ENCODE measurements around the gene GNAL.
"Not testable (repeated sequence)": the region's sequence is repeated elsewhere in the genome, so short reads cannot be mapped to it uniquely, and the experiment has no call there.

Gene GNAL

GRCh38 chr18:11884396-11885030, 195.4 kb downstream of the GNAL start:
- DNase-seq: no peak

GRCh38 chr18:11885278-11885947, 196.3 kb downstream of the GNAL start:
- DNase-seq: no peak

GRCh38 chr18:11886577-11887110, 197.6 kb downstream of the GNAL start:
- no peak for DNase-seq

- DNase-seq: no peak
Measured at GRCh38 chr18:11887328-11888128, 198.5 kb downstream of the GNAL start.

GRCh38 chr18:11888726-11889125, 199.7 kb downstream of the GNAL start:
- no peak for DNase-seq

GRCh38 chr18:11889284-11889683, 200.2 kb downstream of the GNAL start:
- DNase-seq: no peak

GRCh38 chr18:11891737-11892136, 202.7 kb downstream of the GNAL start:
- no peak for DNase-seq

- DNase-seq: not testable (repeated sequence)
Measured at GRCh38 chr18:11892438-11892837, 203.4 kb downstream of the GNAL start.

- no peak for DNase-seq
Measured at GRCh38 chr18:11897781-11898180, 208.7 kb downstream of the GNAL start.

- DNase-seq: no peak
Measured at GRCh38 chr18:11899063-11899462, 210.0 kb downstream of the GNAL start.

- no peak for DNase-seq
Measured at GRCh38 chr18:11901826-11902438, 212.9 kb downstream of the GNAL start.

- DNase-seq: no peak
Measured at GRCh38 chr18:11902522-11903292, 213.6 kb downstream of the GNAL start.

GRCh38 chr18:11905613-11906012, 216.5 kb downstream of the GNAL start:
- DNase-seq: no peak

- no peak for DNase-seq
Measured at GRCh38 chr18:11906176-11906575, 217.1 kb downstream of the GNAL start.

GRCh38 chr18:11906926-11907874, 218.1 kb downstream of the GNAL start:
- no peak for DNase-seq

GRCh38 chr18:11908182-11909060, 219.4 kb downstream of the GNAL start, which contains the start of gene MPPE1:
MPPE1 (minus strand) TSS chr18:11908317; CDS start chr18:11897264, 11,053 bp downstream.
- DNase-seq: peak; percentile 36

- DNase-seq: no peak
Measured at GRCh38 chr18:11909061-11909455, 220.0 kb downstream of the GNAL start.

GRCh38 chr18:11909591-11910026, 220.5 kb downstream of the GNAL start:
- no peak for DNase-seq

GRCh38 chr18:11916880-11917279, 227.8 kb downstream of the GNAL start:
- not testable (repeated sequence) for DNase-seq

GRCh38 chr18:11919522-11919921, 230.5 kb downstream of the GNAL start:
- DNase-seq: not testable (repeated sequence)

Data from NCI-H2107 (cell line).